ENCODE results near the gene RSPH9.

RSPH9 gene

DNA sequence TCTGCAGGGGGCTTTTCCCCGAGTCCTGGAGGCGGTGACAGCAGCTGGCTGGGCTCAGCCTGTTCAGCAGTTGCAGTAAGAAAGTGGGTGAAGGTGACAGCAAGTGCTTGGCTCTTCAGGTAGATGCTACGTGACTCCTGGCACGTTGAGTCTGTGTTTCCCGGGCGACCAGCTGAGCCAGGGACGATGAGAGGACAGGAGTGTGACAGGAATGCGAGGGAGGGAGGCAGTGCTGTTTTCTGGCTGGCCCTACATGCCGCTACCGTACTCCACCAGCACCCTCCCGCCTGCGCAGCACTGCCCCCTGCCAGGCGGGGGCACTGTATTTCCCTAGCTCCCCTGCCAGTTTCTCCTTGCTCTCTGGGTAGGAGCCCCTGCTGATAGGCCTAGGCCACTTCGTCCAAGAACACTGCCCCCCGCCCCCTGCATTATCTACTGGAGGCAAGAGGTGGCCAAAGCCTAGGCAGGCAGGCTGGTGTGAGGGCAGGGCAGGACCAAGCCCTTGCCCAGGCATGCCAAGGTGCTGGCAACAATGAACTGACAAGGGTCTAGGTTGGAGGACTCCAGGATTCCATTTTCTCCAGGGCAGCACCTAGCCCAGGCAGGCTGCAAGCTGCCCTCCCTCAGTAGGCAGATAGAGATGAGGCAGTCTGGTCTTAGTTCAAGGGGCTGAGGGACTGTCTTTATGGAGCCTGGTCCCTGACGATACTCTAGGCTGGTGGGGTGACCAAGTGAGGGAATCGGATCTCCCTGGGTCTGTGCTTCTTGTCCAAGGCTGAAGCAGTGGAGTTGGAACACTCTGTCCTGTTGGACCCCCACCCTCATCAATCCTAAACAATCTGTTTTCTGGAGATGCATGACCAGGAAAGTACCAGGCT lies 23.6 kb downstream of the RSPH9 start:
- no peak for DNase-seq (ENCODE audit: low read depth, low spot score)

DNA sequence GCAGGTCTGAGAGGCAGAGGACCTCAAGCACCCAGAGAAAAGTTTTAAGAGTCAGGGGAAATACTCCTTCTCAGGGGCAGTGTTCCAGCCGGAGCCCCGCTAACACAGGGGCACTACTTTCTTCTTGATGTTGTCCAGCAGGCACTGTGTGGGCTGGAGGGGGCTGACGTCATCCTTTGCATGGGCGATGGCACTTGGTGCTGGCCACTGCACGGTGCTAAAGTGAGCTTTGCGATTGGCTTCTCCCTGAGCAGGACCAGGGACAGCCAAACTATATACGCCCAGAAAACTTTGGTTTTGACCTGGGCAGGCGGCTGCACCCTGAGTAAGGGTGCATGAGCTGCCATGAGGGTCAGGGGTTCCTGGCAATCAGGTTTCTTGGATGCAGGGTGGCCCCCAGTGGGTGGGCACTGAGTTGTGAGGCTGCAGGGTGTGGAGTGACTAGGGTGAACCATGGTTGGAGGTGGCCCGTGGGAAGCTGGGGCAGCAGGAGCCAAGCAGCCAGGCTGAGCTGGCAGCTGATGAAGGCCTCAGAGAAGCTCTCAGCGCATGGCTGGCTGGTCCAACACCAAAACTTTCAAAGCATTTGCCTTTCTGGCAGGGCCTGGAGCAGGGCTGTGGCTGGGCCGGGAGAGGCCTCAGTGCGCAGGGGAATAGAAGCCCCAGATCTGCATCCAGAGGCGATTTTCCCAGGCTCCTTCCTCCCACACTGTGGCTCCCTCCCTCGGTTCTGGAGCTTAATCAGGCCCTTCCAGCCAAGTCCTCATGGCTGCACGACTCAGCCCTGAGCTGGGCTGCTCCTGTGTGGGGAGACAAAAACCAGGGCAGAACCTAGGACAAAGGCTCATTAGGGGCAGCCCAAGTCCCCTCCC lies 24.4 kb downstream of the RSPH9 start:
- no peak for DNase-seq (ENCODE audit: low read depth, low spot score)

DNA sequence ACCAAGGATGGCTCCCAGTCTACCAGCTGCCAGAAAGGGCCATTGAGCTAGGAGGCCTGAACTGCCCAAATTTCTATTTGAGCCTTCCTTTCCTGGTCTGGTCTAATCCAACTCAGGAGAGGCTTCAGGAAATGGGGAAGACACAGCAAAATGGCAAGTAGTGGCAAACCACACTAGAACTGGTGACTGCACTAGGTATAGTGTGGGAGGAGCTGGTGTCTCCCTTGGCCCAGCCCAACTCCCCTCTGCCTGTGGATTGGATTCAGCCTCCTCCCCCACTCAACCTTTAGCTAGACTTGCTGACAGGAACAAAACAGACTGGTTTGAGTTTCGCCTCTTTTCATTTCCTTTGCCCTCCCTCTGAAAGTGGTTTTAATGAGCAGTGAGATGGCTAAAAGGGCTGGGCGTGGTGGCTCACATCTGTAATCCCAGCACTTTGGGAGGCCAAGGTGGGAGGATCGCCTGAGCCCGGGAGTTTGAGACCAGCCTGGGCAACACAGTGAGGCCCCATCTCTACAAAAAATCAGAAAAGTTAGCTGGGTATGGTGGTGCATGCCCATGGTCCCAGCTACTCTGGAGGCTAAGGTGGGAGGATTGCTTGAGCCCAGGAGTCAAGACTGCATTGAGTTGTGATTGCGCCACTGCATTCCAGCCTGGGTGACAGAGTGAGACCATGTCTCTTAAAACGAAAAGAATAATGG lies 25.2 kb downstream of the RSPH9 start:
- DNase-seq (ENCODE audit: low read depth, low spot score): no peak

DNA sequence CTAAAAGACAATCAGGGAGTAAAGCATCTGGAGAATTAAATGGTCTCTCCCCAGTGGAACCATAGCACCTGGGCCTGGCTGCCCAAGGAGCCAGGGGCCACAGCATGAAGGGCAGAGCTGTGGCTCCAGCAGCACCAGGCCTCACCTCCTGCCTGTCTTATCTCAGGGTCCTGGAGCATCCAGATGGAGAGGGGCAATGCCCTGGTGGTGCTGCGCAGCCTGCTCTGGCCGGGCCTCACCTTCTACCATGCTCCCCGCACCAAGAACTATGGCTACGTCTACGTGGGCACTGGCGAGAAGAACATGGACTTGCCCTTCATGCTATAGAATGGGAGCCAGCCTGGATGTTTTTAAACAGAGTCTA lies 25.8 kb downstream of the RSPH9 start:
- DNase-seq (ENCODE audit: low read depth, low spot score): no peak

DNA sequence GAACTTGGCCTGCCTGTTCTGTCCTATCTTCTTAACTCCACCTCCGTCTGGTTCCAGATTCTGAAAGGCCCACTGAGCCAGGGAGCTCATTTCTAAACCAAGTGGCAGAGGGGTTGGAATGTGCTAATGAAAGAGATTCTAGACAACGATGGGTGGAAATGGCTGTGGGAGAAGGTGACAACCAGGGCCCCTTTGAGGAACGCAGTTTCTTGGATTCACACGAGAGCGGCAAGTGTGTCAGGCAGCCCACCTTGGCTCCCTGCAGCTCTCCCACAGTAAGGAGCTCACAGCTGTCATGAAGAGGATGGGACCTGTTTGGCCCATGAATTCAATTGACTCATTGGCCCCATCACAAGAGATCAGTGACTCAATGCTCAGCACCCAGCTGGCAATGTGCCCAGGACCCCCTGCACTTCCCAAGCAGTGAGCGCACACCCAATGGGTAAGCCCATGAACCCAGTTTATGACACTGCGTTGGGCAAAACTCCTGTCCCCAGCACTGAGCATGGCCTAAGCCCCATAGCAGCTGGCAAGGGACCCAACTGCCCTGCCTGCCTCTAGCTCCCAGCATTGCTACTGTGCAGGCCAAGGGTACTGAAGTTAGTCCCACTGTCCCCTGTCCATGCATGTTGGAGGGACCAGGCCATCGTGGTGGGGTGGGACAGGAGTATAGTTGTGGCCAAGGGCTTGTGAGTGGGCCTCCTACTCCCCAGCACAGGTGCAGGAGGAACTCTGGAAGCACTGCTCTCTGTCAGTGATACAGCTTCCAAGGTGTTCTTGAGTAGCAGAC lies 26.4 kb downstream of the RSPH9 start:
- no peak for DNase-seq (ENCODE audit: low read depth, low spot score)

DNA sequence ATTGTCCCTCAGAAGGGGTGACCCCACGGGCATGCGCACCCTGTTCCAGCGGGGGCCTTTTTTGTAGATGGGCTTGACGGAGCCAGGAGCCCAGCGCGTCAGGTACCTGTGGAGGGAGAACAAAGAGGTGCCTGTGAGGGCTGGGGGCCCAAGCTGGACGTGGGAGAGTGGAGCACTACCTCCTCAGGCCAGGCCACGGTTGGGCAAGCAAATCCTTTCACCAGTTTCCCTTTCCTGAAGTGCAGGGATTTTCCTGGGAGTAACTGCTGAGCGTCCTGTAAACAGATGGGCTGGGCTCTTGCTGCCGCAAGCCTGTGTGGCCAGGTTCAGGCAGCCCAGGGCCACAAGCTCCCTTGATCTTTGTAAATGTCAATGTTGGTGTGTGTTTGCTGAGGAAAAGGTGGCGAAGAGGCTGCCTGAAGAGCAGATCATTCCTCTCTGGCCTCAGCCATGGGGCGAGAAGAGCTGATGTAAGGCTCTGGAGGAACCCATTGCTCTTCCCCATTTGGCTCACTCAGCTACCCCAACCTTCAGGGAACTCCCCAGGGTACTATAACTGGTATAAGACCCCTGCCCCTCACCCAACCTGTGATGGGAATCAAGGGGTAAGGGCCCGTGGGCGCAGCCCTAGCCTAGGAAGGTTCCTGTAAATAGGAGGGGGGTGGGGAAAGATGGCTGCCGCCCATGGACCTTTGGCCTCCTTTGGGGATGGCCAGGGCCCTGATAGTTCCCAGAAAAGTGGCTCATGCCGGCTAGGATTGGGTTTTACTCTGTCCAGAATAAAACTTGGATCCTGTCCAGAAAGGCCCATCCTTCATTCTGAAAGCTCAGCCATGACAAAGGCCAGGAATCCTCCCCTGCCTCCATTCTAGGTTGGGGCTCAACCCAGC lies 27.2 kb downstream of the RSPH9 start:
- DNase-seq (ENCODE audit: low read depth, low spot score): no peak

DNA sequence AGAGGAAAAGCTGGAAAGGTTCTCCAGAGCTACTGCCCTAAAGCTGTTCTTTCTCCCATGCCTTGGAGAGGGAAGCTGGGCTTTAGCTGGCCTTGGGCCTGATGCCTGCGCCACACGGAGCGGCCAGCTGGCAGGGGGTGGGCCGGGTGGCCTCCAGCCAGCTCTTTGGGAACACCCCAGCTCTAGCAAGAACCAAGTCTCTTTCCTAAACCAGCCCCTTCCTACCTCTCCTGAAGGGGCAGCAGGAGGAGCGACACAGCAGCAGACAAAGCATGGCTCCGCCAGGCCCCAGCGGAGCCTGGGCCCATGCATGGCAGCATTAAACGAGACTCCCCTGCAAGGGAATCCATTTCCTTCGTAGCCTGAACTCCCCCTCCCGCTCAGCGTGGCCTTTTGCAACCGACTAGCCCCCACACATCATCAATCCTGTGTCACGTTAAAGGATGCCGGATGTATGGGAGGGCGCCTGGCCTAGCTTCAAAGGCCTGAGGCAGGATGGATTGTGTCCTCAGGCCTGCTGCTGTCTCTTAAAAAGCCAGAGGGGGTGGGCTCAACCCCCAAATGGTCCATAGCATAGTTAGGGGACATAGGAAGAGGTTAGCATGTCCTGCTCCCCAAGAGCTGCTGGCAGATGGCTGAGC lies 28.7 kb downstream of the RSPH9 start:
- DNase-seq (ENCODE audit: low read depth, low spot score): no peak

DNA sequence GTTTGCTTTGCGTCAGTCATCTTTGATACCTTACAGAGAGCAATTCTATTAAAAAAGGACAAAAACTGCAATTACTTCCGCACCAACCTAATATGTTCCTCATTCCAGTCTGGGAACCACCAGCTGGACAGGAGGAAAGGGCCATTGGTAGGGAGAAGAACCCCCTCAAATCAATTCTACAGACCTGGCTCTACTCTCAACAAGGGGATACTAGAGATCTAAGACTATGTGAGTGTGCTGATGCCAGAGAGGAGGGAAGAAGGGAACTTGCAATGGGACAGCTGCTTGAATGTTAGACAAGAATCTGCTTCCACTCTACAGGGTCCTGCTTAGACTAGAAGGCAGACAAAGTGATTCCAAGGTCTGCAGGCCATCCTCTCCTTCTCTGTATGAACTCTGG lies 29.5 kb downstream of the RSPH9 start:
- no peak for DNase-seq (ENCODE audit: low read depth, low spot score)

DNA sequence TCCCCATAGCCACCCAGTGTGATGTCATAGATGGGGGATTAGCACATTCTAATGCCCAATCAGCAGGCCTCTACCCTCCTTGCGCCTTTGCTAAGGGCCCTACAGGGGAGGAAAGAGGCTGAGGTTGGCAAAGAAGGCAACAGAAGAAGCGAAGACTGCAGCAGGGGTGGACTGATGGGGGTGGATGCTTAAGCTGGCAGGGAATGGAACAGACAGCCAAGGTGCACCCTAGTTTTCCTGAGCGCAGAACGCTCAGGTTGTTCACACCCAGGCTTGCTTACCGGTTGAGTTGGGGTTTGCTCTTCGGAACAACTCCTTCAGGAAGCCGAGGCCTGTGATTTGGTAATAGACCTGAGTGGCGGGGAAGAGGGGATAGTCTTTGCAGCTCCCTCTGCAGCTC lies 30.1 kb downstream of the RSPH9 start:
- DNase-seq (ENCODE audit: low read depth, low spot score): no peak

DNA sequence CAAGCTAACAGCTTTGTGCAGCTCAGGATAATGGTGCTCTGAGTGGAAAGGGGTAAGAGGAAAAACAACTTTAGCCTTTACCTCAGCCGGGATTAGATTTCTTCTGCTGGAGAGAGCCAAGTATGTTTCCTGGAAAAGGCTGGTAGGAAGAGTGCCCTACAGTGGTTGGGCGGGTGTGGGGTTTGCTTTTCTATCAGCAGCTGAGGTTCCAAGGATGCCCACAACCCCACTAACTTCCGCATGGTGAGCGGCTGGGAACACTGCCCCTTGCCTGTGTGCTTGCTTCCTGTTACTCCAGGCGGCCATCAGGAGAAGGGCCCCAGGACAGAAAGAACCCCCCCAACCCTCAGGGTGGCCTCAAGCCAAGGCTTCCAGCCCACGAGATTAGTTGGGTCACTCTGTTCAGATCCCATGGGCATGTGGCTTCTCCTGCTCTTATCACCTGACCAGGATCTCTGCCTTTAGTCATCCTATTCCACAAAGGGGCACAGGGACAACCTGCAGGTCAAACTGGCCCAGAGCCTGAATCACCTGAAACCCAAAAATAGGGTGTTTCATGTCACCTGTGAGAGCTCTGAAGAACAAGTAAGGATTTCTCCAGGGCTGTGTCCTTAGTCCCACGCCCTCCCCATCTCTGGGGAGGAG lies 32.2 kb downstream of the RSPH9 start:
- no peak for DNase-seq (ENCODE audit: low read depth, low spot score)

DNA sequence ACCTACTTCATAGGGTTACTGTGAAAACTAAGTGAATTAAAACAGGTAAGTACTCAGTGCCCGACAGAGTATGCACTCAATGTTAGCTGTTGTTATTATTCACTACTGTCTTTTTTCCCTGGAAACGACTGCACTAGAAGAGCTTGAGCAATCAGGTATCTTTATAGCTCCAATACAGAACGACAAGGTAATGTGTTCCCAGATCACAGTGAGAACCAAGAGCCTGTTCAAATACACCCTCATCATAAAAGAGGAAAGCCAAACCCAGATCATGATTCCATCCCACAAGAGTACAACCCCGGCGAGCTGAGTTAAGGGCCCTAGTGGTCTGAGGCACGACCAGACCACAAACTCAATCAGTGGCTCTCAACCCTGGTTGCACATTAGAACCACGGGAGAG lies 32.9 kb downstream of the RSPH9 start:
- DNase-seq (ENCODE audit: low read depth, low spot score): no peak

DNA sequence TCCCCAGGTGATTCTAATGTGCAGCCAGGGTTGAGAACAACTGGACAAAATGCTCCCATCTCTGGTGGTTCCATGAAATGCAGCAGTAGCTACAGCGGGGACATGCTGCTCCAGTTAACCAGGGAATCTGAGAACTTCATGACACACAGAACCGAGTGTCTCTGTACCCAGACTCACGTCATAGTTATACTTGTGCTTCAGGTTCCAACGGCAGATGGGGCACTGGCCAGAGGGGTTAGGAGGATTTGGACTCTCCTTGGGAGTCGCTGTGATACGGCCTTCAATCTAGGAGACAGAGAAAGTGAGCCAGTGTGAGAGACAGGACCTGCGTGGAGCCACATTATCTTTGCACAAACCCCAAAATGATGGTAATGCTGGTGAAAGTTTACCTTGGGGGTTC lies 33.5 kb downstream of the RSPH9 start:
- DNase-seq (ENCODE audit: low read depth, low spot score): no peak

DNA sequence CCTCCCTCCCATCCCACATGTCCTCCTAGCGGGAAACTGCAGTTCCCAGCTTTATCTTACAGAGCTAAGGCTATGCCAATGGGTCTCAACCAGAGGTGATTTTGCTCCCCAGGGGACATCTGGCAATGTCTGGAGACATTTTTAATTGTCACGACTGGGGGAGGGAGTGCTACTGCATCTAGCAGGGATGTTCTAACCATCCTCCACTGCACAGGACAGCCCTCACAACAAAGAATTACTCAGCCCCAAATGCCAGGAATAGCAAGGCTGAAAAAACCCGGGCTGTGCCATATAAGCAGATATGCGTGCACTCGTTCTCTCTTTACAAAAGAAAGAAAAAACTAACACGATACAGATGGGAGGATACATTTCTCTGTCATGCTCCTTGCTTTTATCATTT lies 34.2 kb downstream of the RSPH9 start:
- no peak for DNase-seq (ENCODE audit: low read depth, low spot score)

DNA sequence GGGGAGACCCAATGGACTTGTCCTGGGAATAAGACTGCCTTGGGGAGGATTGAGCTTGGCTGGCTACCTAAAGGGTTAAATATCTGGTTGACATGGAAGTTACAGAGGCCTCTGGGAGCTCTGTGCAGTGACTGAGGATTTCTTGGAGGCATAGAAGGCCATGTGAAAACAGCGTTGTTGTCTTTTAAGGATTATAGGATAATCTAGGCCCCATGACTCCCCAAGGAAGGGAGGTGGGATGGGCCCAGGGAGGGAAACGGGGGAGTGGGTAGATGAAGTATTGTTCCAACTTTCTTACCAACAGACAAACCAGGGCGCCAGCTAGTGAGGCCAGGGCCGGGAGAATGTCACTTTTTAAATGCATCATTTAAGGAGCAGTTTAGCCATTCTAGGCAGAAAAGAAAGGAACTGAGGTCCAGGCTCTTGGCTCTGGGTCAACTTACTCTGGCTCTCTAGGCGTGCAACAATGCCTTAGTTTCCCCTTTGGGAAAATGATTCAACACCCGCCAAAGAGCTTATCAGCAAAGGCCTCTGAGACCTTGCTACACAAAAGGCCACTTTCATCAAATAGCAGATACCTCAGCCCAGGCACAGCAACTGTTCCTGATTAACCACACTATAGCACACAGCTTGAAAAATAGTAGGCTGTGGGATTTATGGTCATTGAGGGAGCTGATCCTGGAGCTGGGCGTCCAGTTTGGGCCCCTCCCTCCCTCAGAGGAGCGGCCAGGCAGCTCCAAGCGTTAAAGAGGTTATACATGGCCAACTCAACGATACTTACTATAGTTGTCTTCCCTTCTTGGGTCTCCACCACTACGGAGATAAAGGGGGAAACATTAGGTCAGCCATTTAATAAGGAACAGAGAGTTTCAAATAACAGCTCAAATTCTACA lies 35.7 kb downstream of the RSPH9 start:
- DNase-seq (ENCODE audit: low read depth, low spot score): no peak

DNA sequence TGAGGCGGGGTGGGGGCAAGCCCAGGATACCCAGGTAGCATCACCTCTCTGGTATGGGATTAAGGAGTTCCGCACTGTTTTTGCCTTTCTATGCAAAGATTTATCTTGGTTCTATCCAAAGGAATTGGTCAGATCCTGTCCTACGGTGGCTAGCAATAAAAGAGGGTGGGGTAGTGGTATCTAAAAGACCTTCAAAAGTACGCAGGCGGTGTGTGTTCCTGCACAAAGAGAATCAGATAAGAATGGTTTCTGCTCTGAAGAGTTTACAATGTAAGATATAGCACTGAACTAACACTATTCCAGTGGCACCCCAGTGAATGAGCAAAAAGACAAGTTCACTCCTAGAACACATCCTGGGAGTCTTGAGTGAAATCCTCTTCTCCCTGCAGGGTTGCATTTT lies 36.5 kb downstream of the RSPH9 start:
- DNase-seq (ENCODE audit: low read depth, low spot score): no peak

DNA sequence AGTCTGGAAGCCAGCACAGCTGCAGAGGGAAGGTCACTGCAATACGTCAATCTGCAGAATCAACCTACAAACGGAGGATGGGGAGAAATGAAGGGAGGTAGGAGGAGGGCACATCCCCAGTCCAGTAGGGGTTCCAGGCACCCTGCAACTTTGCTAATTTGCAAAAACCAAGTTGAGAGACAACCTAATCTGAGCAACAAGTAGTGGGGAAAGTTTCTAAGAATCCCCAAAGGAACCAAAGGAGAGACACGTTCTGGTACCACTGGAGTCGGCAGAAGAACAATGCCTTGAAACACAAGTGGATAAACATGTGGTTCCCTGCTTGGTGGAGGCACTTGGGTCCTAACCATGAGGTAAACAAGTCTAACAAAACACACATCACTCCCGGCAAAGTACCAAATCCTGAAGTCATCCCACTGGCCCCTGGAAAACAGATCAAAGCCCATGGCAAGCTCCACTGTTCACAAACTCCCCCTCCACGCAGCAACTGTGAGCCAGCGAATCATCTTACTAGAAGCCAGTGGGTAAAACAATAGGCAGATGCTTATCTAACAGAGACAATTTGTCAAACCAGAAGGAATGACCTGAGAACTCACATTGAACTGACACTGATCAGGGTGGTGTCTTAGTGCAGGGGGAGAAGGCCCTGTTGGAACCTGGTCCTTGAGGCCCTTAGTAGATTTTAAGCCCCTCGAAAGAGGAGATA lies 38.0 kb downstream of the RSPH9 start:
- DNase-seq (ENCODE audit: low read depth, low spot score): no peak

DNA sequence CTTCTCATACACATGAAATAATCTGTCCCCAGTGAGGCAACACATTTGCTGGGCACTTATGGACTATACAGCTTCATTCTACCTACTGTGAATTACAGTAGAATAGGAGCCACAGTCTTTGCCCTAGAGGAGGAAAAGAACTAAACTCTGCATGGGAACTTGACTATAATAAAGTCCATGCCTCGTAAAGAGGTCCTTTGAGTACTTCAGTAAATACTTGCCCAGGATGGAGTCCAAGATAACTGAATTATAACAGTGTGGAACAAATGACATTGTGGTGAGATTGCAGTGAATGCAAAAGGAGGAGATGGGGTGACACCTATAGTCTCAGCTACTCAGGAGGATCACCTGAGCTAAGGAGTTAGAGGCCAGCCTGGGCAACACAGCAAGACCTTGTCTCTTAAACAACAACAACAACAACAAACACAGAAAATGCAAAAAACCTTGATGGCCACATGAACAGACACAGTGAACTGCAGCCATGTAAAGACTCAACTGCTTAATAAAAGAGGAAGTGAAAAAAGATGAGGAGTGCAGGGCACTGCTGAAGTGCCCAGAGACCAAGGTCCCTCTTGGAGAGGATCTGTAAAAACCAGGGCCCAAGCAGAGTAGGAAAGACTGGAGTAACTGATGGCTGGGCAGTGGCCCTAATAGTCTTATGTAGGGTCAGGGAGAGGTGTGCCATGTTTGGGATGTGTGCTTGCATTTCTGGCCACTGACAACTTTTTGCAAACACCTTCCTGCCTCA lies 39.0 kb downstream of the RSPH9 start:
- no peak for DNase-seq (ENCODE audit: low read depth, low spot score)
